ENCODE measurements around the gene HOXD13. TPM values are rescaled to one million over a fixed set of nuclear protein-coding genes. Genes with fewer than 3 reads are reported as not detected.

Gene HOXD13
- total and polyA plus RNA-seq, 9 donors: 0.05 to 0.45 (median 0.10) TPM; not detected in 3

GRCh38 chr2:176088048-176088936 lies 4.2 kb upstream of the HOXD13 start:
- peaks cover 93% of the 10 kb centered on the region for H3K27me3 ChIP-seq (ENCODE audit: control insufficient read depth, insufficient read depth, low read length)
- H3K9me3 ChIP-seq (replicated peaks; ENCODE audit: control insufficient read depth, low read depth, low read length): no peaks in the 10 kb centered on the region
- peak overlapping the region; percentile 40 for H3K4me3 ChIP-seq (ENCODE audit: low read length)
- no peak overlapping the region for H3K27ac ChIP-seq (ENCODE audit: low read length)
- peaks cover 32% of the 10 kb centered on the region for H3K4me1 ChIP-seq (ENCODE audit: control insufficient read depth, insufficient read depth, low read length)
- peak; percentile 74 for DNase-seq
- no peaks in the 10 kb centered on the region for H3K36me3 ChIP-seq (ENCODE audit: control insufficient read depth, insufficient read depth, low read length)
- 8% methylated on average over 32 of the region's 49 CpGs for WGBS (ENCODE audit: insufficient coverage)

GRCh38 chr2:176088937-176089842 lies 3.3 kb upstream of the HOXD13 start:
- H3K27ac ChIP-seq (ENCODE audit: low read length): no peak overlapping the region
- H3K4me3 ChIP-seq (ENCODE audit: low read length): no peak overlapping the region
- peaks cover 33% of the 10 kb centered on the region for H3K4me1 ChIP-seq (ENCODE audit: control insufficient read depth, insufficient read depth, low read length)
- DNase-seq: no peak
- 20% methylated on average over 5 of the region's 6 CpGs for WGBS (ENCODE audit: insufficient coverage)
- peaks cover 93% of the 10 kb centered on the region for H3K27me3 ChIP-seq (ENCODE audit: control insufficient read depth, insufficient read depth, low read length)
- no peaks in the 10 kb centered on the region for H3K36me3 ChIP-seq (ENCODE audit: control insufficient read depth, insufficient read depth, low read length)
- no peaks in the 10 kb centered on the region for H3K9me3 ChIP-seq (replicated peaks; ENCODE audit: control insufficient read depth, low read depth, low read length)

DNA sequence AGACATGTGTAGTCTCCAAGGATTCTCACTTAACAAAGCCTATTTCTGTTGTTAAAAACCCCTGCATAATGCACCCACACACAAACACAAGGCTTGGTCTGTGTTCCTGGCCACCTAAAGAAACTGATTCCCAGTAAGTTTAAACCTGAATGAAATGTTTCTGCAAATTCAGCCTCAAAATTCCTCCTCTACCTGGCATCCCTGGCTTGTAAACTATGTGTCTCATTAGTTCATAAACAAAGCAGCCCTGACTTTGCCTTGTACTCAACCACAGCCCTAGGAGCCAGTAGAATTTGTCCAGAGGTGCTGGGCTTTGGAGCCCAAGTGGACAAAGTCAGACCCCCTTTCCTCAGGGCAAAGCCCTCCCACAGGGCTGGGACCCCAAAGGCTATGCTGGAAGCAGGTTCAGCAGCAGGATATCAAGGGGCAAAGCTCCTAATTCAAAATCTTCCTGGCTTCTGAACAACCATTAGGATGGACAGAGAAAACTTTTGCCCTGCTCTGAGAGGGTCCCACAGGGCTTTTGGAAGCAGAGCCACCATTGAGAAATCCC lies 2.6 kb upstream of the HOXD13 start:
- Histone ChIP-seq H3K27ac (ENCODE audit: low read length) (no peak overlapping the region), H3K9me3 (replicated peaks; ENCODE audit: control insufficient read depth, low read depth, low read length) (no peaks in the 10 kb centered on the region), H3K36me3 (ENCODE audit: control insufficient read depth, insufficient read depth, low read length) (no peaks in the 10 kb centered on the region), H3K4me1 (ENCODE audit: control insufficient read depth, insufficient read depth, low read length) (peaks cover 27% of the 10 kb centered on the region), H3K27me3 (ENCODE audit: control insufficient read depth, insufficient read depth, low read length) (peaks cover 92% of the 10 kb centered on the region), H3K4me3 (ENCODE audit: low read length) (no peak overlapping the region)
- DNase-seq: no peak

DNA sequence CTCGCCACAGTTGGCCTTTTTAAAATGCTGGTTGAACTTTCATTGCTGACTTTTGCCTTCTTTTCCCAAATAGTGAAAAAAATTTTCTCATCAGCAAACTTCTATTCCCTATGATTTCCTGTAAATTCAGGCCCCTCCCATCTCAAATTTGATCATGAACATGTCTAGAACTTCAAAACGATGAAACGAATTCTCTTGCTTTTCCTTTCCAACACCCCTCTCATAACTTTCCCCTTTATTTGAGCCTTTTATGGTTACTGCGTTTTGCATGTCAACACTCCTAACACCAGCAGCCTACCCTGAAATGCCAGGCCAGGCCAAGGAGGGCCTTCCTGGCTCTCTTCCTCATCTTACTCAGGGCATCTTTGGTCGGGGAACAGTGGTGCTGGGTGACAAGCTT lies 1.7 kb upstream of the HOXD13 start:
- WGBS (ENCODE audit: insufficient coverage): 26% methylated on average over 3 of the region's 5 CpGs
- no peak for DNase-seq
- Histone ChIP-seq H3K9me3 (replicated peaks; ENCODE audit: control insufficient read depth, low read depth, low read length) (no peaks in the 10 kb centered on the region), H3K27me3 (ENCODE audit: control insufficient read depth, insufficient read depth, low read length) (peaks cover 91% of the 10 kb centered on the region), H3K4me3 (ENCODE audit: low read length) (no peak overlapping the region), H3K36me3 (ENCODE audit: control insufficient read depth, insufficient read depth, low read length) (no peaks in the 10 kb centered on the region), H3K27ac (ENCODE audit: low read length) (no peak overlapping the region), H3K4me1 (ENCODE audit: control insufficient read depth, insufficient read depth, low read length) (peaks cover 17% of the 10 kb centered on the region)

GRCh38 chr2:176091329-176092258 lies 927 bp upstream of the HOXD13 start:
- Histone ChIP-seq H3K4me3 (ENCODE audit: low read length) (no peak overlapping the region), H3K27ac (ENCODE audit: low read length) (no peak overlapping the region), H3K9me3 (replicated peaks; ENCODE audit: control insufficient read depth, low read depth, low read length) (no peaks in the 10 kb centered on the region), H3K4me1 (ENCODE audit: control insufficient read depth, insufficient read depth, low read length) (peaks cover 17% of the 10 kb centered on the region), H3K27me3 (ENCODE audit: control insufficient read depth, insufficient read depth, low read length) (peaks cover 91% of the 10 kb centered on the region), H3K36me3 (ENCODE audit: control insufficient read depth, insufficient read depth, low read length) (no peaks in the 10 kb centered on the region)
- DNase-seq: no peak
- 25% methylated on average over 26 of the region's 31 CpGs for WGBS (ENCODE audit: insufficient coverage)

GRCh38 chr2:176093145-176093897 lies 800 bp downstream of the HOXD13 start:
- no peak for DNase-seq
- no peak overlapping the region for H3K27ac ChIP-seq (ENCODE audit: low read length)
- H3K9me3 ChIP-seq (replicated peaks; ENCODE audit: control insufficient read depth, low read depth, low read length): no peaks in the 10 kb centered on the region
- 2% methylated on average over 52 of the region's 53 CpGs for WGBS (ENCODE audit: insufficient coverage)
- H3K4me3 ChIP-seq (ENCODE audit: low read length): peak overlapping the region; percentile 12
- H3K4me1 ChIP-seq (ENCODE audit: control insufficient read depth, insufficient read depth, low read length): peaks cover 29% of the 10 kb centered on the region
- H3K36me3 ChIP-seq (ENCODE audit: control insufficient read depth, insufficient read depth, low read length): no peaks in the 10 kb centered on the region
- H3K27me3 ChIP-seq (ENCODE audit: control insufficient read depth, insufficient read depth, low read length): peaks cover 94% of the 10 kb centered on the region

DNA sequence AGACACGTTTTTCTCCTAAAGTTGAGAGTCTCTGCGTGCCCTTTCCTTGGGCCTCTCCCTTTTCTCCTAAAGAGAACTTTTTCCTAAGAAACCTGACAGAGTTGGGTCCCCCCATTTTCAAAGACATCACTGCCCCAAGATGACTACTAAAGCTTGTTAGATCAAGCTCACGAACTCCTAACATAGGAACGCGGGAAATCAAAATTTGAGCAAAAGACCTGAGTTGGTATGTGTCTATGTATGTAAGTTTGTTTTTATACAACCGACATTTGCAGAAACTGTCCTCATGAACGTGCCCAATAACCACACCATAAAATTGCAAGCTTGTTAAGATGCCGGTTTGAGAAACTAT lies 1.4 kb downstream of the HOXD13 start:
- no peak overlapping the region for H3K27ac ChIP-seq (ENCODE audit: low read length)
- WGBS (ENCODE audit: insufficient coverage): 10% methylated on average over 2 of the region's 8 CpGs
- peaks cover 94% of the 10 kb centered on the region for H3K27me3 ChIP-seq (ENCODE audit: control insufficient read depth, insufficient read depth, low read length)
- H3K4me1 ChIP-seq (ENCODE audit: control insufficient read depth, insufficient read depth, low read length): peaks cover 30% of the 10 kb centered on the region
- no peak for DNase-seq
- no peaks in the 10 kb centered on the region for H3K9me3 ChIP-seq (replicated peaks; ENCODE audit: control insufficient read depth, low read depth, low read length)
- no peaks in the 10 kb centered on the region for H3K36me3 ChIP-seq (ENCODE audit: control insufficient read depth, insufficient read depth, low read length)
- no peak overlapping the region for H3K4me3 ChIP-seq (ENCODE audit: low read length)

- no peak for DNase-seq
- Histone ChIP-seq H3K9me3 (replicated peaks; ENCODE audit: control insufficient read depth, low read depth, low read length) (no peaks in the 10 kb centered on the region), H3K4me1 (ENCODE audit: control insufficient read depth, insufficient read depth, low read length) (peaks cover 31% of the 10 kb centered on the region), H3K4me3 (ENCODE audit: low read length) (no peak overlapping the region), H3K36me3 (ENCODE audit: control insufficient read depth, insufficient read depth, low read length) (no peaks in the 10 kb centered on the region), H3K27ac (ENCODE audit: low read length) (no peak overlapping the region), H3K27me3 (ENCODE audit: control insufficient read depth, insufficient read depth, low read length) (peaks cover 94% of the 10 kb centered on the region)
- WGBS (ENCODE audit: insufficient coverage): 24% methylated on average over 9 of the region's 12 CpGs
Measured at GRCh38 chr2:176094349-176094748, 1.8 kb downstream of the HOXD13 start.

DNA sequence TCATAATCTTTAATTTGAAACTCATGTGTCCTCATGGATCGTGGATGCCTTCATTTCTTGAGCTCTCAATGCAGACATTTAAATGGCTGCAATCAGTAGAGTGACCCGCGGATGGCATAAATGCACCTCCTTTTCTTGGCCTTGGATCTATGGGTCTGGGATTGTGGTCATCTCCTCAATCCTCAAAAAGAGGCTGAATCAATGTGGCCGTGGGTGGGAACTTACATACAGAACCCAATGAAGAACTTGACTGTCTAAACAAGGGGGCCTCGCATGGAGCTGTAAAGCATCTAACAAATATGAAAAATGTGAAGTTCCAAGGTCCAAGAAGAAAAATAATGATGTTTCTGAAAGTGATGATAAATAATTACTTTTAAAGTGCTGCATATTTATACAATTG lies 2.9 kb downstream of the HOXD13 start:
- H3K27me3 ChIP-seq (ENCODE audit: control insufficient read depth, insufficient read depth, low read length): peaks cover 94% of the 10 kb centered on the region
- H3K4me3 ChIP-seq (ENCODE audit: low read length): no peak overlapping the region
- H3K36me3 ChIP-seq (ENCODE audit: control insufficient read depth, insufficient read depth, low read length): no peaks in the 10 kb centered on the region
- H3K9me3 ChIP-seq (replicated peaks; ENCODE audit: control insufficient read depth, low read depth, low read length): no peaks in the 10 kb centered on the region
- WGBS (ENCODE audit: insufficient coverage): no CpG with 5 or more reads among the region's 5 CpGs
- DNase-seq: no peak
- peaks cover 39% of the 10 kb centered on the region for H3K4me1 ChIP-seq (ENCODE audit: control insufficient read depth, insufficient read depth, low read length)
- no peak overlapping the region for H3K27ac ChIP-seq (ENCODE audit: low read length)

Data from muscle of leg (tissue), 11 donors.